GM21526 (cell line): Measurements from ENCODE around the gene FHL1.

Experiments
- ATAC-seq: cut with Tn5 transposase; IDR thresholded peaks from one replicate; pipeline ENCODE4 v1.9.1; 2021; ENCODE audit warnings: moderate library complexity; ENCODE audit not compliant: unreplicated experiment, low FRiP score

The FHL1 gene

GRCh38 chrX:136250191-136251040 lies 103.1 kb downstream of the FHL1 start:
- ATAC-seq: peak; percentile 35

DNA sequence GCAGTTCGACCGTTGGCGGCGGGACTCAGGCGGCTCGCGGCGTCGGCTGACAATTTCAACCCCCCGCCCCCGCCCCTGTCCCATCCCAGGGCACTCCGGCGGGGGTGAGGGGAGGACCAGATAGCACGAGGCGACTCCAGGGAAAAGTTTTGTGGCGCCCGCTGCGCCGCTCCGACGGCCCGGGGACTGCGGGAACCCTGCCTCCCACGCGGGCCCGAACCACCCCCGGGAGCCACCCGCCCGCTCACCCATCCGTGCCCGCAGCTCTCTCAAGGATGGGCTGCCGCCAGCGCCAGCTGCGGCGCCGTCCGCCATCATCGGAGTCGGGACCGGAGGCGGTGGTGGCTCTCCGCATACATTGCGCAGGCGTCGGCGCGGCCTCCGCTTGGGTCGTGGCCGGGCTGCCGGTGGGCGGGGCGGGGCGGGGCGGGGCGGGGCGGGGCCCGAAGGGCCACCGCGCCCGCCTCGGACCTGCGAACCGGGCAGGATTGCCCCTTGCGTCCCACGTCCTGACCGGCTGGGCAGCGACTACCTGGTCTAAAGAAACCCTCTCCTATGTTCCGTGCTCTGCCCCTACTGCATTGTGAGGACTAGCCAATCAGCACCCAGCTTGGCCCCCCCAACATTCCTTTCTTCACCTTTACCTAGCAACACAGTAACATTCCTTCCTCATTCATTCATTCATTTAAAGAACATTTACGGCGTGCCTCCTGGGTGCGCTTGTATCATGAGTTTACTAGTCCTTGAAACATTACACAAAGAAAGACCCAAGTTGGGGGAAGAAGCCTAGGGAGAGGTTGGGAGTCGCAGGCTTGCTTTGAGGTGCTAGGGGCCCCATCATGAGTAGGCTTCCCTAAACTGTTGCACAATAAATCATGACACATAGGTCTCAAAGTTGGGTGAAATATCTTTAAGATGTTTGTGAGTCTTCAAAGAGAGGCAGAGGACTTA lies 104.0 kb downstream of the FHL1 start, which contains the start of gene MAP7D3:
TSS of gene MAP7D3 (minus strand) at position 360 of the 951 bp plus-strand sequence. CDS start at position 318, 42 bp downstream.
- ATAC-seq: peak; percentile 74

GRCh38 chrX:136255541-136255940 lies 108.2 kb downstream of the FHL1 start:
- ATAC-seq: no peak

- no peak for ATAC-seq
These were observed 108.7 kb downstream of the FHL1 start for GRCh38 chrX:136256026-136256425.

GRCh38 chrX:136258951-136259350 lies 111.6 kb downstream of the FHL1 start:
- ATAC-seq: no peak

GRCh38 chrX:136259543-136259942 lies 112.2 kb downstream of the FHL1 start:
- no peak for ATAC-seq

- no peak for ATAC-seq
These were observed 113.4 kb downstream of the FHL1 start for GRCh38 chrX:136260776-136261175.
